Uterus (tissue), 4 donors: ENCODE results near the gene WIZ. TPM values are rescaled to one million over a fixed set of nuclear protein-coding genes. Genes with fewer than 3 reads are reported as not detected.

Source experiments
- DNase-seq, 2 donors: peaks; one replicate each; pipeline ENCODE4 v3.0.0-alpha.2; 2019 to 2020
- H3K27ac ChIP-seq, 2 donors: fragments of 200-600 bp; sonication (generic); 1 replicate in 1 of 2; 2 replicates in 1 of 2; pipeline ENCODE4 v1.5.1; 2016 to 2018
- H3K27me3 ChIP-seq, 2 donors: fragments of 200-600 bp; sonication (generic); one replicate each; pipeline ENCODE4 v1.5.1; 2018 to 2019; ENCODE audit warnings: control low read depth in 1 of 2
- H3K36me3 ChIP-seq, 2 donors: fragments of 200-600 bp; sonication (generic); one replicate each; pipeline ENCODE4 v1.5.1; 2019; ENCODE audit warnings: control low read depth in 1 of 2
- H3K4me1 ChIP-seq, 2 donors: fragments of 200-600 bp; sonication (generic); one replicate each; pipeline ENCODE4 v1.5.1; 2018 to 2019; ENCODE audit warnings: control low read depth in 1 of 2
- H3K4me3 ChIP-seq, 2 donors: fragments of 200-600 bp; sonication (generic); 1 replicate in 1 of 2; 2 replicates in 1 of 2; pipeline ENCODE4 v1.5.1; 2018 to 2019; ENCODE audit warnings: mild to moderate bottlenecking in 1 of 2
- H3K9me3 ChIP-seq, 2 donors: fragments of 200-600 bp; sonication (generic); one replicate each; pipeline ENCODE4 v1.5.1; 2019; ENCODE audit warnings: control low read depth in 1 of 2
- POLR2A ChIP-seq, 2 donors: fragments of 450-650 bp; IDR thresholded peaks; one replicate each; pipeline ENCODE4 v1.6.1; 2016; ENCODE audit warnings: antibody characterized with exemption in 2 of 2, mild to moderate bottlenecking in 1 of 2, moderate library complexity in 1 of 2
- intact Hi-C: fragments of 100-400 bp; cut with DNase I; formaldehyde crosslinking; loops from one replicate; pipeline ENCODE4 v1.15.1; 2023; ENCODE audit warnings: low total_unique reads
- total RNA-seq, 4 donors: library from RNA; depleted of rRNA in 3 of 4; stranded (reverse); fragments of >200 nt in 3 of 4; gene quantifications; one replicate each; pipeline versions ENCODE4 v1.1.0 to v1.2.4, GENCODE V29; 2014 to 2023
- TF ChIP-seq, protein P1 (sequence below), 4 experiments: fragments of 200-600 bp in 2 of 4; fragments of 450-650 bp in 2 of 4; sonication (generic) in 2 of 4; IDR thresholded peaks; one replicate each; pipeline ENCODE4 v1.5.1; 2016 to 2019; ENCODE audit warnings: antibody characterized with exemption in 4 of 4, mild to moderate bottlenecking in 2 of 4, moderate library complexity in 1 of 4
- donor health status: DM: yes; HTN: yes; CAD: no.

WIZ gene
- total RNA-seq, 4 donors from 2014 or later: 6.5 to 53.9 (median 8.5) TPM

DNA sequence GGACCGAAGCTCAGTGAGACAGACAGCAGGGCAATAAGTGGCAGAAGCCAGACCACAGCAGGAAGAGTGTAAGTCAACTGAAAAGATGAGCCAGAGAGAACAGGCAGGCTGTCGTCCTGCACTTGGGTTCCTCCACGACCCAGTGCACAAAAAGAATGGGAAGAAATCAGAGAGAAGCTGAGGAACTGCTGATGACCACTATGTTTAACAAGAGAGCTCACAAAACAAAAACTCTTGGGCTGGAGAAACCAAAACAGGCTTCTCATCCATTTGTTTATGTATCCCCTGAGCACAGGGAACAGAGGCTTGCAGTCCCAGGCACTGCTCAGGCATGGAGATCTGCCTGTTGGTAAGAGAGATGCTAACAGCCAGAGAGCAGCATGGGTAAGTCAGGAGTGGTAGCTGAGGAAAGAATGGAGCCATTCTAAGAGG is 45.0 kb downstream of the WIZ start:
- Histone ChIP-seq H3K4me1 (peaks cover 0 to 22% of the 10 kb centered on the region in 2 donors), H3K9me3 (no peaks in the 10 kb centered on the region), H3K4me3 (no peak overlapping the region), H3K36me3 (no peaks in the 10 kb centered on the region), H3K27ac (peak overlapping the region; percentile 24 to 76), H3K27me3 (no peaks in the 10 kb centered on the region)
- TF ChIP-seq, protein P1, sequence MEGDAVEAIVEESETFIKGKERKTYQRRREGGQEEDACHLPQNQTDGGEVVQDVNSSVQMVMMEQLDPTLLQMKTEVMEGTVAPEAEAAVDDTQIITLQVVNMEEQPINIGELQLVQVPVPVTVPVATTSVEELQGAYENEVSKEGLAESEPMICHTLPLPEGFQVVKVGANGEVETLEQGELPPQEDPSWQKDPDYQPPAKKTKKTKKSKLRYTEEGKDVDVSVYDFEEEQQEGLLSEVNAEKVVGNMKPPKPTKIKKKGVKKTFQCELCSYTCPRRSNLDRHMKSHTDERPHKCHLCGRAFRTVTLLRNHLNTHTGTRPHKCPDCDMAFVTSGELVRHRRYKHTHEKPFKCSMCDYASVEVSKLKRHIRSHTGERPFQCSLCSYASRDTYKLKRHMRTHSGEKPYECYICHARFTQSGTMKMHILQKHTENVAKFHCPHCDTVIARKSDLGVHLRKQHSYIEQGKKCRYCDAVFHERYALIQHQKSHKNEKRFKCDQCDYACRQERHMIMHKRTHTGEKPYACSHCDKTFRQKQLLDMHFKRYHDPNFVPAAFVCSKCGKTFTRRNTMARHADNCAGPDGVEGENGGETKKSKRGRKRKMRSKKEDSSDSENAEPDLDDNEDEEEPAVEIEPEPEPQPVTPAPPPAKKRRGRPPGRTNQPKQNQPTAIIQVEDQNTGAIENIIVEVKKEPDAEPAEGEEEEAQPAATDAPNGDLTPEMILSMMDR (IDR thresholded peaks at IDR 0.05): no peak
- no peak for TF ChIP-seq POLR2A (IDR thresholded peaks at IDR 0.05)
- intact Hi-C loops: no loop called here
- no peak for DNase-seq

DNA sequence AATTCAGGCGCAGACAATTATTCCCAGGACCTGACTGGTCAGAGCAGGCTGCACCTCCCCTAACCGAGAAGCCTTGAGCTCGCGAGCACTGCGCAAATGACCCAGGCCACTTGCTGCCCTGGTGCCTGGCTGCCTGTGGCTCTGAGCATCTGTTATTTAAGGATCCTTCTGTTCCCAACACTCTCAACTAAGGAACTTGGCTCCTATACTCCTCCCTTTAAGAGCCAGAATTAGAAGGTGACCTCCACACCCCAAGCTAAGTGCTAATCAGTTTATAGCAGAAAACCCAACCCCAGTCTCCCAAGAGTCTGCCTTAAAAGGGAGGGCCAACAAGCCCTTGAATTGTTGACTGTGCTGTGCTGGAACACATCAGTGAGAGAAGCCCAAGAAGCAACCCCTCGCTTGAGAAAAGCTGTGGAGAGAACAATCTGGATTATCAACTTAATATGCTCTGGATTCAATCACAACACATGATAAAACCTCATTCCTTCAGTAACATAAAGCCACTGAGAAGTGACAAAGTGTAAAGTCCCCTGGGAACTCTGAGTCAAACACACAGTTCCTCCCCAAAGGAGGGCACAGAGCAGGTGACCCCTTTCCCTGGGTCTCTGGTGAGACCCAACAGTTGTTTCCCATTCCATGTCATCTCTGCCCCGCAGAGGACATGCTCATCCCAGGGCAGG is 45.5 kb downstream of the WIZ start:
- H3K9me3 ChIP-seq: no peaks in the 10 kb centered on the region
- H3K4me1 ChIP-seq: peaks cover 0 to 22% of the 10 kb centered on the region in 2 donors
- TF ChIP-seq, protein P1 (IDR thresholded peaks at IDR 0.05): no peak
- TF ChIP-seq POLR2A (IDR thresholded peaks at IDR 0.05): no peak
- H3K36me3 ChIP-seq: no peaks in the 10 kb centered on the region
- H3K27ac ChIP-seq: peak overlapping the region; percentile 24 to 76
- DNase-seq: no peak
- H3K4me3 ChIP-seq: no peak overlapping the region
- intact Hi-C loops: no loop called here
- H3K27me3 ChIP-seq: no peaks in the 10 kb centered on the region

DNA sequence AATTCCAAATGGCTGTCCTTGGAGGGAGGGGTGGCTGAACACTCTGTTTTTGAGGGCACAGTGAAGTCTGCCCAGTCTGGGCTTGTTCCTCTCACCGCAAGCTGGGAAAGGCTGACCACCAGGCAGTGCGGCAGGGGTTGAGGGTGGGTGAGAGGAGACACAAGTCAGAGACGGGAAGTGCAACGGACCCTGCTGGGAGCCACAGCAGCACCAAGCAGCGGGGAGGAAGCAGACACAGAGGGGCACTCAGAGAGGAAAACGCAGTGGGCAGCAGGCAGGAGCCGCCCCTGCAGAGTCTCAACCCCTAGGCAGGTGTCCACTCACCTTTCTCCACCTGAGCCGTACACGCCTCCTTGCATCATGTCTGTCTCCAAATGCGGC is 46.6 kb downstream of the WIZ start:
- Histone ChIP-seq H3K36me3 (no peaks in the 10 kb centered on the region), H3K27me3 (no peaks in the 10 kb centered on the region), H3K9me3 (no peaks in the 10 kb centered on the region), H3K27ac (peak overlapping the region in 1 of 2 donors; percentile 76), H3K4me1 (peaks cover 0 to 22% of the 10 kb centered on the region in 2 donors), H3K4me3 (no peak overlapping the region)
- DNase-seq: no peak
- intact Hi-C loops: no loop called here
- TF ChIP-seq, protein P1 (IDR thresholded peaks at IDR 0.05): no peak
- TF ChIP-seq POLR2A (IDR thresholded peaks at IDR 0.05): no peak

DNA sequence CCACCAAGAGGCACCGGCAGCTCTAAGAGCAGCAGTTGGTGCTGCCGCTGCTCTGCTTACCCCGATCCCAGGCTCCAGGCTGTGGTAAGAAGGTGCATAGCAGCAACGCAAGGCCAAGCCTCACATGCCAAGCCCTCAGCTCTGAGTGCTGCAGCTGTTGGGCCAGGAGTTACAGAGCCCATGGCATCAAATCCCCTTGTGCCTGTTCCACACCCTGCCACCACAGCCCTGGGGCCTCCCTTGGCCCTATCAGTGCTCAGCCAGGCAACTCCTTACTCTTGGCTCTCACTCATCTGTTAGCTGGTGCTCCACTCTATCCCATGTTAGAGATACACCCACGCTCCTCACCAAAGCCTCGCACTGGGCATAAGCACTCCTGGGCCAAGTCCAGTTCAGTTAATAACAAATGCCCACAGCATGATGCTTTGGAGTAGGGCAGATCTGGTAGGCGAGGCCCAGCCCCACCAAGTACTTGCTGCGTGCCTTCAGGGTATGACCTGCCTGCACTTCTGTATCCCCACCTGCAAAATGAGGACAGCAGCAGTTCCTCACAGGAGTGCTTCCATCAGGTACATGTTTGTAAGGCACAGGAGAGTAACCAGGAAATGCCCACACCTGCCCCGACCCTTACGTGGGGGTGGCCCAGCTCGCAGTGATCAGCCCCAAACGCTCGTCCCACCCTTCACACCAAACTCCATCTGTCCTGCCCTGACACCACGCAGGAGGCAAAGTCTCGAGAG is 47.2 kb downstream of the WIZ start:
- no peak overlapping the region for H3K4me3 ChIP-seq
- H3K4me1 ChIP-seq: peaks cover 0 to 22% of the 10 kb centered on the region in 2 donors
- H3K36me3 ChIP-seq: no peaks in the 10 kb centered on the region
- H3K27me3 ChIP-seq: no peaks in the 10 kb centered on the region
- intact Hi-C loops: no loop called here
- peak overlapping the region in 1 of 2 donors; percentile 76 for H3K27ac ChIP-seq
- H3K9me3 ChIP-seq: no peaks in the 10 kb centered on the region
- DNase-seq: no peak
- TF ChIP-seq POLR2A (IDR thresholded peaks at IDR 0.05): no peak
- TF ChIP-seq, protein P1 (IDR thresholded peaks at IDR 0.05): no peak

DNA sequence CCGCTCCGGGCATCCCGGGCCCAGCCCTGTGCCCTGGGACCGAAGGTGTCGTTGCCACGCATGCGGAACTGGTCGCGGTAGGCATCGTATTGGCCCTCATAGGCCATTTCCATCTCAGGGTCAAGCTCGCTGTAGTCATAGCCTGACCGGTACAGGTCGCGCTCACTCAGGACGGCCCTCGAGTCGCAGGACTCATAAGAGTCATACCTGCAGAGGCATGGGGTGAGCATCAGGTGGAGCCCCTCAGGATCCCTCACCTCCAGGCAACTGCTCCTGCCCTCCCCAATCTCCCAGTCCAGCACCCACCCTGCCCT is 48.4 kb downstream of the WIZ start:
- H3K27ac ChIP-seq: no peak overlapping the region

More for the DNA sequence above, 48.4 kb downstream of the WIZ start:
- no peak for TF ChIP-seq POLR2A (IDR thresholded peaks at IDR 0.05)
- TF ChIP-seq, protein P1 (IDR thresholded peaks at IDR 0.05): no peak
- intact Hi-C loops: no loop called here
- H3K4me3 ChIP-seq: no peak overlapping the region
- H3K4me1 ChIP-seq: peaks cover 0 to 22% of the 10 kb centered on the region in 2 donors
- no peaks in the 10 kb centered on the region for H3K9me3 ChIP-seq
- H3K36me3 ChIP-seq: no peaks in the 10 kb centered on the region
- DNase-seq: no peak
- no peaks in the 10 kb centered on the region for H3K27me3 ChIP-seq
